SK-N-SH treated with all-trans-retinoic acid at 6 μM for 48 hours (cell line): ENCODE results near the gene ONECUT3.

Experiments used
- ARNTL ChIP-seq: fragments of 450-650 bp; formaldehyde crosslinking; IDR thresholded peaks from 2 replicates; pipeline ENCODE4 v1.5.0; 2020; ENCODE audit warnings: low read depth, mild to moderate bottlenecking, moderate library complexity, borderline replicate concordance
- CREB5 ChIP-seq: fragments of 250-450 bp; sonication (Bioruptor Pico); IDR thresholded peaks from 2 replicates; pipeline ENCODE4 v1.5.1; 2020; ENCODE audit warnings: low read depth, mild to moderate bottlenecking, moderate library complexity
- PATZ1 ChIP-seq: fragments of 250-450 bp; sonication (Bioruptor Pico); IDR thresholded peaks from 2 replicates; pipeline ENCODE4 v1.8.0; 2020; ENCODE audit warnings: mild to moderate bottlenecking, moderate library complexity, borderline replicate concordance
- SNAI2 ChIP-seq: fragments of 250-450 bp; sonication (Bioruptor Pico); IDR thresholded peaks from 2 replicates; pipeline ENCODE4 v1.5.0; 2020; ENCODE audit warnings: mild to moderate bottlenecking, moderate library complexity
- TCF4 ChIP-seq: fragments of 250-450 bp; sonication (Bioruptor Pico); IDR thresholded peaks from 2 replicates; pipeline ENCODE4 v1.8.0; 2021; ENCODE audit warnings: mild to moderate bottlenecking, moderate library complexity, borderline replicate concordance

GRCh38 chr19:1796395-1797142 is 43.3 kb downstream of the ONECUT3 start:
- TF ChIP-seq TCF4 (CRISPR knock-in tag) = no peak
- TF ChIP-seq CREB5 (CRISPR knock-in tag) = no peak
- no peak for TF ChIP-seq SNAI2 (CRISPR knock-in tag)
- TF ChIP-seq ARNTL (CRISPR knock-in tag) = no peak
- no peak for TF ChIP-seq PATZ1 (CRISPR knock-in tag)
